Ovary (tissue), 9 donors: Measurements from ENCODE around the gene JPH4. TPM values are rescaled to one million over a fixed set of nuclear protein-coding genes. Genes with fewer than 3 reads are reported as not detected.

ENCODE experiments used
- DNase-seq, 5 donors: peaks; one replicate each; pipeline ENCODE4 v3.0.0-alpha.2; 2019 to 2020
- H3K27ac ChIP-seq, 2 donors: fragments of 200-600 bp; one replicate each; pipeline versions ENCODE4 v1.5.1 to v1.8.0; 2019 to 2022
- H3K27me3 ChIP-seq: fragments of 200-600 bp; one replicate; pipeline ENCODE4 v1.8.0; 2022
- H3K36me3 ChIP-seq: fragments of 200-600 bp; sonication (generic); one replicate; pipeline ENCODE4 v1.5.1; 2019
- H3K4me1 ChIP-seq: one replicate; pipeline ENCODE4 v1.8.1; 2013; ENCODE audit warnings: mild to moderate bottlenecking, moderate library complexity; ENCODE audit not compliant: insufficient read depth
- H3K4me3 ChIP-seq: fragments of 200-600 bp; sonication (generic); one replicate; pipeline ENCODE4 v1.5.1; 2017
- H3K9me3 ChIP-seq, 2 donors: fragments of 200-600 bp in 1 of 2; sonication (generic) in 1 of 2; one replicate each; pipeline versions ENCODE4 v1.5.1 to v1.8.1; 2013 to 2019; ENCODE audit warnings: mild to moderate bottlenecking in 1 of 2, moderate library complexity in 1 of 2
- CTCF ChIP-seq, 3 donors: fragments of 450-650 bp in 2 of 3; fragments of 200-600 bp in 1 of 3; IDR thresholded peaks; one replicate each; pipeline versions ENCODE4 v1.5.1 to v1.8.0; 2016 to 2022; ENCODE audit warnings: antibody characterized with exemption in 3 of 3, mild to moderate bottlenecking in 1 of 3
- EP300 ChIP-seq: sonication (generic); formaldehyde crosslinking; IDR thresholded peaks from one replicate; pipeline ENCODE4 v1.6.1; 2017; ENCODE audit warnings: antibody characterized with exemption
- POLR2A ChIP-seq: fragments of 450-650 bp; IDR thresholded peaks from one replicate; pipeline ENCODE4 v1.6.1; 2017; ENCODE audit warnings: antibody characterized with exemption, mild to moderate bottlenecking, moderate library complexity
- WGBS, 3 donors: extraction: QIAGEN DNeasy Blood & Tissue Kit in 1 of 3; methylation state at CpG; one replicate each; pipeline versions ENCODE4 v1.1.5 to v1.1.7; 2013 to 2017; 5-methylcytosine and 5-hydroxymethylcytosine counted together
- intact Hi-C, 4 donors: fragments of 100-400 bp; cut with DNase I; formaldehyde crosslinking; loops; one replicate each; pipeline versions ENCODE4 v1.11.0 to v1.15.1; 2022 to 2023
- polyA plus RNA-seq, 2 donors: library from polyadenylated mRNA; stranded (reverse); fragments of 200-250 nt in 1 of 2; fragments of 350-450 nt in 1 of 2; fragmentation: Illumina TruSeq in 1 of 2; extraction: RNeasy Lipid Tissue Mini Kit (QIAGEN cat#74804) in 1 of 2; gene quantifications; one replicate each; pipeline ENCODE4 v1.2.3, GENCODE V29; 2013 to 2014
- total RNA-seq, 7 donors: library from RNA; depleted of rRNA in 2 of 7; stranded (reverse); fragments of >200 nt in 2 of 7; fragmentation: NEBNext Ultra II Directional in 3 of 7; extraction: Animal tissue kit (Norgen Biotek cat#: 25700) in 3 of 7; gene quantifications; one replicate each; pipeline versions ENCODE4 v1.1.0 to v1.2.4, GENCODE V29; 2016 to 2023
- donor health status: DM: no; HTN: no; CAD: no; lungs with moderate emphysema.
- donor health status: DM: no; HTN: no; CAD: no.
- donor health status: Bipolar disorder and iron deficiency.
- donor health status: DM: yes; HTN: yes; CAD: no.
- donor health status: DM: no; HTN: no; CAD: no.
- donor health status: DM: yes; HTN: yes; CAD: no.

Gene JPH4
- total and polyA plus RNA-seq, 9 donors = 7.4 to 43.5 (median 11.5) TPM

- H3K36me3 ChIP-seq = no peaks in the 10 kb centered on the region
- no peaks in the 10 kb centered on the region for H3K4me1 ChIP-seq
- peak overlapping the region in 1 of 2 donors; percentile 81 for H3K27ac ChIP-seq
- H3K27me3 ChIP-seq = no peaks in the 10 kb centered on the region
- WGBS, 3 donors = 77 to 86% (median 83%) methylated on average over 10 of the region's 10 CpGs
- no peaks in the 10 kb centered on the region for H3K9me3 ChIP-seq
- H3K4me3 ChIP-seq = peak overlapping the region; percentile 73
- DNase-seq = peak in 3 of 5 donors; percentile 36 to 41 (median 41)
- intact Hi-C loops = loop anchor here in 1 of 4 donors (10.0 kb wide), 1 partner anchor 241 kb away; the partner anchor contains the start of gene PABPN1
- no peak for TF ChIP-seq EP300
Measured at GRCh38 chr14:23566112-23566777, 12.3 kb downstream of the JPH4 start.

DNA sequence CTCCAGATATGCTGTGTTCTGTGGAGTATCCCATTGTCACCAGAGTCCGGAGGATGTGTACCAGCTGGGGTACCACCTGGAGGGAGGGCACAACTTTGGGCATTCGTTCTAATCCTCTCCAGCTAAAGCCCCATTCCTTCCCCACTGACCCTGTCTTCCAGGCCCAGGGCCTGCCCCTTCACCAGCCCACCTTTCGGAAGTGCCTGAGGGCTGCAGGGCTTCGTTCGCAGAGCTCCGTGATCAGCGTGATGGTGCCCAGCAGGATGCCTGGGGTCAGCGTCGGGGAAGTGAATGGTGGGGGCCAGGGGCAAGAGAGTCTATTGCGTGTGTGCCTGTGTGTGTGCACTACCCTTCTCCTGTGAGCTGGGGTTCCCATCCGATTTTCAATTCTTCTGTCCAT is 13.0 kb downstream of the JPH4 start:
- Histone ChIP-seq H3K9me3 (no peaks in the 10 kb centered on the region), H3K27ac (no peak overlapping the region), H3K27me3 (no peaks in the 10 kb centered on the region), H3K36me3 (no peaks in the 10 kb centered on the region), H3K4me1 (no peaks in the 10 kb centered on the region), H3K4me3 (no peak overlapping the region)
- intact Hi-C loops = loop anchor here in 1 of 4 donors (10.0 kb wide), 1 partner anchor 241 kb away; the partner anchor contains the start of gene PABPN1
- peak in 1 of 5 donors; percentile 34 for DNase-seq
- 75 to 85% (median 81%) methylated on average over 11 of the region's 11 CpGs for WGBS, 3 donors
- TF ChIP-seq EP300 (no peak), CTCF (IDR thresholded peaks at IDR 0.05) (no peak), POLR2A (no peak)

GRCh38 chr14:23564876-23565275 is 13.7 kb downstream of the JPH4 start:
- intact Hi-C loops = loop anchor here in 2 of 4 donors (5.0 to 10.0 kb wide), 2 partner anchors 88 to 240 kb away; partner anchors contain the start of gene PABPN1 (in 1 of the 2)
- H3K9me3 ChIP-seq = no peaks in the 10 kb centered on the region
- TF ChIP-seq EP300 (no peak), CTCF (IDR thresholded peaks at IDR 0.05) (no peak), POLR2A (no peak)
- no peak for DNase-seq
- no peak overlapping the region for H3K27ac ChIP-seq
- H3K27me3 ChIP-seq = no peaks in the 10 kb centered on the region
- H3K4me3 ChIP-seq = no peak overlapping the region
- whole genome bisulfite sequencing, 3 donors = 75 to 82% (median 76%) methylated on average over 7 of the region's 7 CpGs
- H3K4me1 ChIP-seq = no peaks in the 10 kb centered on the region
- H3K36me3 ChIP-seq = no peaks in the 10 kb centered on the region

DNA sequence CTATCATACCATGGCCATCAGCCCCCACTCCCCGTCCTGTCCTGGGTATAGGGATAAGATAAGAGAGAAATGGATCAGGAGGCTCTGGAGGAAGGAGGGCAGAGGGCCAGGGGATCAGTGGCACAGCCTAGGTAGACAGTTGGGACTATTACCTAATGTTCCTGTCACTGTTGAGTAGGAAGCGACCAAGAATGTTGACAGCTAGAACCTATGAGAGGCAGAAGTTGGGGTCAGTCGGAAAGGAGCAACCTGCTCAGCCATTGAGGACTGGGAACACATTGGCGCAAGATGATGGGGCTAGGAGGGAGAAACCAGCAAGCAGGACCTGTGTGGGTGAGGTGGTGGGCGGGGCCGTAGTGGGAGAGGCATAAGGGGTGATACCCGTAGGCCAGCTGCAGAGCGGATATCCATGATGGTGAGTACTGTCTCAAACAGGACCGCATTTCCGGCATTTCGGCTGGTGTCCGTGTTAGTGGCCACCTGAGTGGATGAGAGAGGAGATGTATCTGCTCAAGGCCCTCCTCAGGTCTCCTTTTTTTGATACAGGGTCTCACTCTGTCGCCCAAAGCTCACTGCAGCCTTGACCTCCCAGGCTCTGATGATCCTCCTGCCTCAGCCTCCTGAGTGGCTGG is 14.3 kb downstream of the JPH4 start:
- peak in 2 of 5 donors; percentile 33 to 34 for DNase-seq

More for the DNA sequence above, 14.3 kb downstream of the JPH4 start:
- intact Hi-C loops = loop anchor here in 2 of 4 donors (5.0 to 10.0 kb wide), 2 partner anchors 87 to 239 kb away; partner anchors contain the start of gene PABPN1 (in 1 of the 2)
- 78 to 83% (median 79%) methylated on average over 13 of the region's 13 CpGs for WGBS, 3 donors
- H3K27ac ChIP-seq = no peak overlapping the region
- H3K36me3 ChIP-seq = no peaks in the 10 kb centered on the region
- H3K9me3 ChIP-seq = no peaks in the 10 kb centered on the region
- H3K4me3 ChIP-seq = no peak overlapping the region
- no peaks in the 10 kb centered on the region for H3K27me3 ChIP-seq
- no peaks in the 10 kb centered on the region for H3K4me1 ChIP-seq
- no peak for TF ChIP-seq POLR2A
- TF ChIP-seq CTCF (IDR thresholded peaks at IDR 0.05) = no peak
- no peak for TF ChIP-seq EP300
